SIG-M5 (cell line): ENCODE results near the gene RCVRN.

Source experiments
- DNase-seq: peaks from one replicate; lab custom pipeline; 2025; lab: John Stamatoyannopoulos, UW

Gene RCVRN

DNA sequence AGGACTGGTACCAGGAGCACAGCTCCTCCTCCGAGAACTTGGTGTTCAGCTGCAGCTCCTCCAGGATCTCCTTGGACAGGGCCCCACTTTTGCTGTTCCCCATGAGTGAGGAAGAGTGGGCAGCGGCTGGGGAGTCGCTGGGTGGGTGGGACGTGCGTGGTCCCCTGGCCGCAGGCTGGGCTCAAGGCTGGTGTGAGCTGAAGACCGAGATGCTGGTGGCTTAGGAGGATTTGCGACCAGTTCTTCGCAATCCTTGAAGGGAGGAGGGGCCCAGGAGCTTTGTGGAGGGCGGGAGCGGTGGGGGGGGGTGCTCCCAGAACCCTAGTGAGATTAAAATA lies at the start of gene RCVRN:
Gene RCVRN, minus strand, starts transcription at position 194 of the 338 bp plus-strand sequence. Its CDS starts 91 bp downstream, at position 103.
- DNase-seq: no peak

DNA sequence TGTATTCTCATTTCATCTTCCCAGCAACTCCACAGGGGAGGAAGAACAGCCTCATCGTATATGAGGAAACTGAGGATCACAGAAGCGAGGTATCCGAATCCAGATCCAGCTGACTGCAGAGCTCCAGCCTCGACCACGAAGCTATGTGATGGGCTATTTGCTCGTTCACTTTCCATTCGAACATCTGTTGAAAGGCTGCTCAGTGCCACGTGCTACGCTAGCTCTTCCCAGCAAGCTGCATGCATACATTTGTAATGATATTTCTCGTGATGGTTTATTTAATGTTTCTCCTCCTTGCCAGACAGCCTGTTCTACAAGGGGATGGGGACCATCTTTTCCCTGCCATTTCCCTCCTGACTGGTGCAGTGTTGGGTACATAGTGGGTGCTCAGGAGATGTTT lies 48.4 kb upstream of the RCVRN start:
- DNase-seq: no peak

DNA sequence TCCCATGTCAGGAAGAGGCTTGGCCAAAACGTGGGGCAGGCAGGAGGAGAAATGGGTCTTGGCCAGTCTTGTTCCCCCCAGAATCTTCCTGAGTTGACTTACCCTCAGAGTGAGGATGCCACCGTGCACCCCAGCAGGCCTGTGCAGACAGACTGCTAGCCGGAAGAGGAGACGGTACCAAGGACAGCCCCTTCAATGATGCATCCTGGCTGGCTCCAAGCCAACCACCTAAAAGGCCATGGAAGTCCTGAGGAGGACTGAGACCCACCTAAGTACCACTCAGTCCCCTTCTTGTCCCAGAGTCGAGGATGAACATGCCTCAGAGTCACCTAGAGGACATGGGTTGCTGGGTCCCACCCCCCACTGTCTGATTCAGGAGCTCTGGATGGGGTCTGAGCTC lies 46.7 kb upstream of the RCVRN start:
- no peak for DNase-seq

DNA sequence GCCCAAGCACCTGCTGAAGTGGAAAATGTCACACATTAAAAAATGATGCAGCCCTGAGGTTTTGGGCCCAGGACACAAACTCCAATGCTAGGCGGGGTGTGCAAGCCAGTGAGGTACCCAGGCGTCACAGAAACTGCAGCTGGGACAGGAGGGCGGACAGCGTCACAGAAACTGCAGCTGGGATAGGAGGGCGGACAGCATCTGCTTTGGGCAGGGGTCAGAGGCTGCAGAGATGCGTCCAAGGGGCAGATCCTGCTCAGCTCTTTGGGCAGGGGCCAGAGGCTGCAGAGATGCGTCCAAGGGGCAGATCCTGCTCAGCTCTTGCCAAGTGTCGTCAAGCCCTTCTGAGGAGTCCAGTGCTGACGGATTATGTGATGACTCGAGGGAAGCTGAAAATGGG lies 43.9 kb upstream of the RCVRN start:
- no peak for DNase-seq

DNA sequence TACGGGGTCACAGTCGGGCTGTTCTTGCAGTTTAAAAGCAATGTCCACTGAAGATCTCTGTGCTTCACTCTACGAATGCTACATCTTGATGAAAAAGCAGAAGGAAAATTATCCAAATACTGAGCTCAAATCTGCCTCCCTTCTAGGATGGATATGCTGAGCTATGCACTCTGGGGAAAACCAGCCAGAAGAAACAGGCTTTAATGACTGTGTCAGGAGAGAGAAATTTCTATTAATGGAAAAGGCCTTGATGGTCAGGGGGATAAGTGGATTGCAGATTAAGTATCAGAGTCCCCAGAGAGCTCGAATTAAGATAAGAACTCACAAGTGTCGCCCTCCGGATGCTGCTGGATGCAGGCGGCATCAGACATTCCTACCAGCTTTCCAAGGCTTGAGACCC lies 39.6 kb upstream of the RCVRN start:
- DNase-seq: no peak

DNA sequence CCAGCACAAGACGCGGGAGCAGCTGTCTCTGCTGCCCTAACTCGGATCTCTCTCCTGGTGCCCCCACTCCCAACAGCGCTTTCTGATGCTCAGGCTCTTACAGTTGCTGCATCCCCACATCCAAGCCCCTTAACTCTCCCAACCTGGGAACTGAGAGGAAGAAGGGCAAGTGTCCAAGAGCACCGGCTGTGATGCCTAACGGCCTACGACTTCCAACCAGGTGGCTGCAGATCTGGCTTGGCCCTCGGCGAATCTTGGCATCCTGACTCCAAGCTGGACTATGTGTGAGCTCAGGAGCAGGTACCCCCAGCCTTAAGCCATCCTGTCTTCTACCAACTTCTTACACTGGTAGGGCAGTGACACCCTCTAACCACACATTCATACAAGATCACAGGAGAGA lies 38.3 kb upstream of the RCVRN start:
- no peak for DNase-seq

DNA sequence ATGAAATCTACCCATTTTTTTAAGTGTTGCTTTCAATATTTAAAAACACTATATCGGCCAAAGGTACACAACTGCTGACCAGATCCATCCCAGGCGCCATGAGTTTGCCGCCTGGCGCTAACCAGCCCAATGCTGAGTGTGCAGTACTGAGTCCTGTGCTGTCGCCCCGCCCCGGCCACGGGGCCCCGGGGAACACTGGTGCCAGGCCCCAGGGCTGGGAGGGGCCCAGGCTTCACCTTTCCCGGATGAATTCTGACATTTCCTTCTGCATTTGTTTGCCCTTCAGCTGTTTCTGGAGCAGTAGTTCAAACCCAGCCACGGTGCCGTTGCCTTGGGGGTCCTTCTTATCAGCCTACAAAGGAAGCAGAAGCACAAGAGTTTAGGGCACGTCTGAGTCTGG lies 37.8 kb upstream of the RCVRN start:
- DNase-seq: no peak

DNA sequence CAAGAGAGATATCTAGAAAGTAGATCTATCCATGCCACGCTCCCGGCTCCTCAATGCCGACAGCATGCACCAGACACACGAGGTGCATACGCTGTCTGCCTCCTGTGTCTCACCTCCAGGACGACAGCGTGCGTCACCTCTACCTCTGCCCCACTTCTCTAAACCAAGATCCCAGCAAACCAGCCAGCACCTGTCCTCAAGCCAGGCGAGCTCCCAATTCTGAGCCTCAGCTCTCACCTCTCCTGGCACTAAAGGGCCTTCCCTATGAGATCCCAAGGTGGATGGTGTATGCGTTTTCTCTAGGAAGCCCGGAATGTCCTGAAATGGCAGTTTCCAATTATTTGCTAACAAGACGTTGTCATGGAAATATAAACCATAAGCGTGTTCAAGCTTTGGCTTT lies 36.2 kb upstream of the RCVRN start:
- no peak for DNase-seq

DNA sequence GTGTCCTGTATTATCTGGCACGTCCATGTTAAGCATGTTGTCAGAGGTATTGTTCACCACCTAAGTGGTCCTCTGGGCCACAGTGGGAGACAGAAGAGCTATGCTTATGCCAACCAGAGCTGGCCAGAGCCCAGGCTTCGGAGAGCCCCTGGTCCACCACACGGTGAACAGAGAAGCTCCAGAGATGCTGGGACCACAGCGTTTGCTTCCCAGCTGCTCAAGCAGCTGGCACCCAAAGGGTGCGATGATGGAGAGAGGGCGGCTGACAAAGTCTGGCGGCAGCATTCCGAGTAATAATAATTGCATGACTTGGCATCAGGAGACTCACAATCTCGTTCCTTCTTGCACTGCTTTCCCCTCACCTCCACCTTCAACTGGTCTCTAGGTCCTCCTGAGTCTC lies 35.8 kb upstream of the RCVRN start:
- DNase-seq: no peak

DNA sequence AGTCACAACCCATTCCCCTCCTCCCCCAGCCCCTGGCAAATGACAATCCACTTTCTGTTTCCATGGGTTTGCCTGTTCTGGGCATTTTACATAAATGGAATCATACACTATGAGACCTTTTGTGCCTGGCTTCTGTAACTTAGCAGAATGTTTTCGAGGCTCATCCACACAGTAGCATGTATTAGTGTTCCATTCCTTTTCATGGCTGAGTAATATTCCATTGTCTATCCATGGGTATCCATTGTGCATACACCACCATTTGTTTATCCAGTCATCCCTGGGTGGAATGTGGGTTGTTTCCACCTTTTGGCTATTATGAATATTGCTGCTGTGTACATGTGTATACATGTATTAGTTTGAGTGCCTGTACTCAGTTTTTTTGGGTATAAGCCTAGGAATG lies 33.7 kb upstream of the RCVRN start:
- no peak for DNase-seq

DNA sequence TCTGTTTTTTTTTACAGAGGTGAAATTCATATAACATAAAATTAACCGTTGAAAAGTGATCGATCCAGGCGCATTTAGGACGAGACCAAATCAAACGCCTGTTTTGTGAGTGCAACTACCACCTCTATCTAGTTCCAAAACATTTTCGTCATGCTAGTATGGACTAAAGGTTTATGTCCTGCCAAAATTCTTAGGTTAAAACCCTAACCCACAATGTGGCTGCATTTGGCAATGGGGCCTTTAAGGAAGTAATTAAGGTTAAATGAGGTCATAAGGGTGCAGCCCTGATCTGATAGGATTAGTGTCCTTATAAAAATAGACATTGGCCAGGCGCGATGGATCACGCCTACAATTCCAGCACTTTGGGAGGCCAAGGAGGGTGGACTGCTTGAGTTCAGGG lies 32.8 kb upstream of the RCVRN start:
- DNase-seq: no peak

DNA sequence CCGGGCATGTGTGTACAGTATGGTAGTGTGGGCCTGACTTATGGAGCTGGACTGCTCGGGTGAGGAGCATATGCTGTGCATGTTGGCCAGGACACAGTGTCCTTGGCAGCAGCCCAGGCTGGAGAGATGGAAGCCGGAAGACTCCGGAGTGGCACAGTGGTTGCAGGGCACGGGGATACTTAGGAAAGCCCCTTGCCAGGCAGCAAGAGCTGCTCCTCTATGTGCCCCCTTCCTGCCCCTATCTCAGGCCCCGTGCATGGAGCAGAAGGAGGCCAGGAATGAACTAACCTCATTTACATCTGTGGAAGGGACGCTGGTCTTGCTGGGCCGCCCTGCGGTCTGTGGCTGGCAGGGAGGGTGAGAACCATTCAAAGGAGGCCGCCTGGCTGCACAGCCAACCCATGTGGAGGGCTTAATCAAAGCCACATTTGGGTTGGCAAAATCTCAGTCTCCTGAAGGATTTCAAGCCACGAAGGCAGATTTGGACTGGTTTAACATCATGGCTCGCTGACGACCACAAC lies 32.2 kb upstream of the RCVRN start:
- no peak for DNase-seq

DNA sequence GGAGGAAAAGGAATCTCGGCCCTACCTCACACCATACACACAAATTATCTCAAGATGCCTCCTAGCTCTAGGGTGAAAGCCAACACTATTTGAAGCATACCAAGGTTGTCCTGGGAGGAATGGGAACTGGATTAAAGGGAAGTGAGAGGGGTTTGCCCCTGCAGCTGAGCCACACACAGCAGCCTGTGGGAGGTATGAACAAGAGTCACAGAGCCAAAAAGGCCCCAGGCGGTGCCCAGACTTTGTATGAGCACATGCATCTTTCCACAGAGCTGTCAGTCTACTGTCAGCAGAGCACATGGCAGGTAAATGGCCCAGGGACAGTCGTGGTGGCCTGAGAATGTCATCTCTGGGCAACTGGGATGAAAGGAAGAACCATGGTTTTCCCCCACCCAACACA lies 31.0 kb upstream of the RCVRN start:
- DNase-seq: no peak

DNA sequence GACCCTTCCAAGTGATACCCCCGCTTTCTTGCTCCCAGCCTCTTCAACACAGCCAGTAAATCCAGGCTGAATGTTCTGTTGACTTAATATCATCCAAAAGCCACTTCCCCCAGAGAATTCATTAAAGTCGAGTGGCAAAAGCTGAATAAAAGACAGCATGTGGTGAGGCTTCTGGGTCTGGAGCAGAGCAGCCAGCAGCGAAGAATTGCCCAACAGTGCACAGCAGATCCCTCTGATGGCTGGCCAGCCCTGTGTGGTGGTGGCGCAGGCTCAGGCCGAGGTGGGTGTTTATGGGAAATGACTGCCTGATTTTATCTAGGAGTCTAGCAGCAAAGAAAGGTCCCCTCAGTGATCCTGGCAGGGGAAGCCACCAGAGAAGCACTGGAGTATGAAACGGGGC lies 30.3 kb upstream of the RCVRN start:
- DNase-seq: no peak

DNA sequence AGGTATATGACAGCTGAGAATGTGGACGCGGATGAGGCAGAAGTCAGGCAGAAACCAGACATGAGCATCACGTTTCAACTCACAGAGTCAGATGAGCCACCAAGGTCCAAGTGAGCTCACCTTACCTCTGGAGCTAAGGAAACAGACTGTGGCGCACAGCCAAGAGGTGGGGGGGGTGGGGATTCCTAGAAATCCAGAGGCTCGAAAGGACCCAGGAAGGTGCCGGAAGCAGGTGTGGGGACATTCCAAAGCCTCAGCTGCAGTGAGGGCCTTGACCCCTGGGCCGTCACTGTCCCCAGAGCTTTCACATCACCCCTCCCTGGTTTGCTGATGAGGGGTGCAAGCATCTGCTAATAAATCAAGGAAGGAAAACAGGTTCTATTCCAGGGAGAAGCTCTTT lies 29.3 kb upstream of the RCVRN start:
- DNase-seq: no peak

DNA sequence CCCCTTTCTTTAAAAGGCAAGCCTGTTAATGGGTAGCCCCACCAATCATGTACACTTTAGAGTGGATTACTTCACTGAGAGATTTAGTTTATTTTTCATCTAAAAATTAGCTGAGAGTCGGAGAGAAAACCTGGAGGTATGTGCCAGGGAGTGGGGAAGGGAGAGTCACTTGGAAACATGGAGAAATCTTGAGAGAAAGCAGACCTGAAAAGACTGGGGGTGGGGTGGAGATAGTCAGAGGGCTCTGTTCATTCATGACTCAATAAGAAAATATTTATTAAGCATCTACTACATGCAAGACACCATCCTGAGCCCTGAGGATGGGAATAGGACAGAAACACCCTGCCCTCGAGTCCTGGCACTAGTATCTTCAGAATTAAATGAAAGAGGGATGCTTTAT lies 27.4 kb upstream of the RCVRN start:
- no peak for DNase-seq

DNA sequence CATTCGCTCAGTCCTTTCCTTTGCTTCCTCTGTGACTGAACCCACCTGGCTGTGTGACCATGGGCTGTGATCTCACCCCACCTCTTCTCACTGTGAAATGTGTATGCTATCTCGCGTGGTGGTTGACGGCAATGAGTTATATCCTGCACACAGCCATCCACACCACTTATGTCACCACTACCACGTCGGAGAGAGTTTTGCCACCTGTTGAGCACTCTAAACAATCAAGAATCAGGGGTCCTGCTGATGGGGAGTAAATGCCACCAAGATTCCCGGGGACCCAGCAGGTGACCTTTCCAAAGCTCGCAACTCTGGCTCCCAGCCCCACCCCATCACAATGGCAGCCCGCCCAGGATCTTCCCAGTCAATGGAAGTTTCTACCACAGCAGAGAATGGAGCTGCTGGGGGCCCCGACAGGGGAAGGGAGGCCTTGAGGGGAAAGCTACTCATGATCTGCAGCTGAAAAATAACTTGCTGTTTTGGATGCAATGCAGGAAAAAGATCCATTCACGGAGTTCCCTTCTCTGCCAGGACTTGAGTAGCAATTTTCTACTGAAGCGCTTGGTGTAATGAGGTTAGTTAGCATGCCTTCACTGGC lies 26.2 kb upstream of the RCVRN start:
- DNase-seq: no peak

DNA sequence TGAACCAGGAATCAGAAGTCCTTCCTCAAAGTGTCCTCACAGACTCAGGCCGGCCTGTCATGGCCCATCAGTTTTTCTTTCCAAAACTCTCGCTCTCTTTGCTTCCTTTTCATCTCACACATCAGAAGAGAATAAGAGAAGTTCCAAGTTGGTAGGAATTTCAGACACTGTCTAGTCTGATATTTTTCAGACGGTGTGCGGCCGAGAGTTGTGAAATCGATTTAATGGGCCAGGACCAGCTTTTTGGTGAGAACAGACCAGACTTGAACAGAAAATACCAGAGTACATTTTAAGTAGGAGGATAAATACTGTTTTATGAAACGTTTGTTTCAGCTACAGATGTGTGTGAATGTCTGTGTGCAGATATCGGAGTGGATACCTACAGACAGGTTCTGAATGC lies 24.8 kb upstream of the RCVRN start:
- DNase-seq: no peak

DNA sequence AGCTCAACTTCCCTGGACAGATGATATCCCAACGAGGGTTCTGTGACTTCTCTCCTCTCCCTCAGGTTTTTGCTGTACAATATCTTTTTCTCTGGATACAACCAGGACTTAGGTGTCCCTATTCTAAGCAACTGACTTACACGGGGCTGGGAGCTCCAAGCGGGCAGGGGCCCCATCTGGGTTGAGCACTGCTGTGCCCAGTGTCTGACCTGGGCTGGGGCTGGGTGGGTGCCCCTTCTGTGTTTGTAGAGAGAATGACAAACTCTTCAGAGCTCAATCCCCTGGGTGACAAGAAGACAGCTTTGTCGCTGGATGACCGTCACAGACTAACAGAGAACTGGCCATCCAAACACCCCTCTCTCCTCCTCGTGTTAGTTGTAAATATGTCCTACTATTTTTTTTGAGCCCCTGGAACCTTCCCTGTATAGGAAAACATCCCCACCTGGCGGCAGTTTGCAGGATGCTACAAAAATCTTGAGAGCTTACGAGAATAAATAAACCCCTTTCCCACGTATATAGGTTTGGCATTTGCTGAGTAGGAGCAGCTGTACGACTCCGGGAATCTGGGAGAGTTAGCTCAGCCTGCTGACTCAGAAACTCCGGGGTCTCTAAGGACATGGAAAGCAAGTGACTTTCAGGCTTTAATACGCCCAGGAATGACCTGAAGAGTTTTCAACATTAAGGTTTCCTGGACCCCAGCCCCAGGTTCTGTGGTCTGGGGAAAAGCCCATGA lies 23.7 kb upstream of the RCVRN start:
- DNase-seq: no peak

DNA sequence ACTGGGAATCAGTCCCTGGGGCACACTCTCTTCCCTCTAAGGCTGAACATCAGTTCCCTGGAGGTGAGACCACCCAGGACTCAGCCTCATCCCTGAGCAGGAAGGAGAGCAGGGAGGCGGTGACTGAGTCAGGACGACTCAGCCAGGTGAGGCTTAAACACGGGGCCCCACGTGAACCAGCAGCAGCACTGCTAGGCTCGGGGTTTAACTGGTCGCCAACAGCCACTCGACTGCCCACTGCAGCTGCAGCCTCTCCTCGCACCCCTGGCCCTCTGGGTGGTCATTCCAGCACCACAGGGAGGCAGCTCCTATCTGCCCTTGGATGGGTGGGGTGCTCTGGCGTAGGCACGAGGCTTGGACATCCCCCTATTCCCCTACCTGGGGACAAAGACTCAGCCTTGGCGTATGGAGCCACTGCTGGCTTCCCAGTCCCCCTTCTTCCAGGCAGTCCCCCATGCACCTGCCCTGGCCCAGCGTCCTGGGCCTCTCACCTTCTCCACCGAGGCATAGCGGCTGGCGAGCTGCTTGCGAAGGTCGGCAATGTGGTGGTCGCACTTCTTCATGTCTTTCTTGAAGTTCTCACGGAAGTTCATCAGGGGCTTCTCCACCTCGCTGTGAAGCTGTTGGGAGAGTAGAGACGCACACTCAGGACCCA lies 21.2 kb upstream of the RCVRN start:
- DNase-seq: no peak

DNA sequence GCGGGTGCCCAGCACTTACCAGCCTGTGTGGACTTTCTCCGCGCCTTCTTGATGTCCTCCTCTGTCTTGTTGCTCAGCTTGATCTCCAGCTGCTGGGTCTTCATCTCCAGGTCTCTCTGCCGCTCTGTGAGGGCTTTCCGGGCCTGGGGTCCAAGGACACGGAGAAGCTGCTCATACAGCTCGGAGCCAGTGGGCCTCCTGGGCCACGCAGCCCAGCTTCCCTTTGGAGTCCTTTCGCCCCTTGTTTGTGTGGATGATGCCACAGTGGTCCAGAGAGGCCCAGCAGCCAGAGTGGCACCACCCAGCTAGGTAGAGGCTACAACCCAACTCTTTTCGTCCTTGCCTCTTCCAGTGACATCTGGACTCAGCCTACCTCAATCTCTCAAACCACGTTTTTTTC lies 20.4 kb upstream of the RCVRN start:
- no peak for DNase-seq

DNA sequence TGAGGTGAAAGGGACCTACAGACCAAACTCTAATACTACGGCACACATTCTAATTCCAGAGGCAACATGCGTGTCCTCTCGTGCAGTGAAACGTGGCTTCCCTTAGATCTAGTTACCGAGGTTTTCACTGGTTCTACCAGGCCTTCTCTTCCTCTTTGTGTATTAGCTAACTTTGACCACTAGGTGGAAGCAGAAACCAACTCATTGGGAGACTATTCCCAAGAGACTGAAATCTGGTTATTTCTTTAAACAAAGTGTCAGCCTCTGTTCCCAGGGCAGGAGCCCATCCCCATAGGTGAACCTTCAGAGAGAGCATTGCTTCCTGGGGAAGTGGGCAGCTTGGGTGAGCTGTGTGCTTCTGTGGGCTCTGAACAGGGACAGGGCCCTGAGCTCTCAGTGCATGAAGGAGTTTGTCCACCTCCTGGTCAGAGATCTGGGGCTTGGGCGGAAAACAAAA lies 19.7 kb upstream of the RCVRN start:
- DNase-seq: peak; percentile 38
